GM18907 (cell line): ENCODE data around the gene EXOC8.
A peak's percentile ranks its signal among the peaks of the same experiment; 100 is the strongest.

Experiments
- ATAC-seq: cut with Tn5 transposase; IDR thresholded peaks from one replicate; pipeline ENCODE4 v1.9.1; 2021; ENCODE audit warnings: mild to moderate bottlenecking, moderate library complexity; ENCODE audit not compliant: unreplicated experiment

Gene EXOC8, protein sequence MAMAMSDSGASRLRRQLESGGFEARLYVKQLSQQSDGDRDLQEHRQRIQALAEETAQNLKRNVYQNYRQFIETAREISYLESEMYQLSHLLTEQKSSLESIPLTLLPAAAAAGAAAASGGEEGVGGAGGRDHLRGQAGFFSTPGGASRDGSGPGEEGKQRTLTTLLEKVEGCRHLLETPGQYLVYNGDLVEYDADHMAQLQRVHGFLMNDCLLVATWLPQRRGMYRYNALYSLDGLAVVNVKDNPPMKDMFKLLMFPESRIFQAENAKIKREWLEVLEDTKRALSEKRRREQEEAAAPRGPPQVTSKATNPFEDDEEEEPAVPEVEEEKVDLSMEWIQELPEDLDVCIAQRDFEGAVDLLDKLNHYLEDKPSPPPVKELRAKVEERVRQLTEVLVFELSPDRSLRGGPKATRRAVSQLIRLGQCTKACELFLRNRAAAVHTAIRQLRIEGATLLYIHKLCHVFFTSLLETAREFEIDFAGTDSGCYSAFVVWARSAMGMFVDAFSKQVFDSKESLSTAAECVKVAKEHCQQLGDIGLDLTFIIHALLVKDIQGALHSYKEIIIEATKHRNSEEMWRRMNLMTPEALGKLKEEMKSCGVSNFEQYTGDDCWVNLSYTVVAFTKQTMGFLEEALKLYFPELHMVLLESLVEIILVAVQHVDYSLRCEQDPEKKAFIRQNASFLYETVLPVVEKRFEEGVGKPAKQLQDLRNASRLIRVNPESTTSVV

DNA sequence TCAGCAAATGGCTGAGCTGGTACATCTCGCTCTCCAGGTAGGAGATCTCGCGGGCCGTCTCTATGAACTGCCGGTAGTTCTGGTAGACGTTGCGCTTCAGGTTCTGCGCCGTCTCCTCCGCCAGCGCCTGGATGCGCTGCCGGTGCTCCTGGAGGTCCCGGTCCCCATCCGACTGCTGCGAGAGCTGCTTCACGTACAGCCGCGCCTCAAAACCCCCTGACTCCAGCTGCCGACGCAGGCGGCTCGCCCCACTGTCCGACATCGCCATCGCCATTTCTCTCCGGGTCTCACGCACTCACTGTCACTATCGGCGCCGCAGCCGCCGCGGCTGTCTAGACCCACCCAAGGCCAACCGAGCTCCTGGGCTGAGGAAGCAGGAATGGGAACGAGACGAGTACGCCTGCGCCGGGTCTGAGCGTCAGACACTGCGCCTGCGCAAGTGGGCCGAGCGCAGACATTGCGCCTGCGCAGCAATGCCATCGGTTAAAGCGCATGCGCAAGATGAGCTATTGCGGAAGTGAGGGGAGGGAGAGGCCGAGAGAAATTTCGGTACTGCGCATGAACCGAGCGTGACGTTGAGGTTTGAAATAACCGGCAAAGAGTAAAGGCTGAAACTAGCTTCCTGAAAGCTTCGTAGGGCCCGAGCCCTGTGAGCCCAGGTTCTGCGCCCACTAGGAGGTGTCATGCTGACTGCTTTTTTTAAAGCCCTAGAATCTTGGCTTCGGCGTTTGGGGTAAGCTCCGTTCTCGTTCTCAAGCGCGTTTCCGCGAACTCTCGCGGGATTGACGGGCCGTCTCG lies at the start of gene EXOC8:
TSS of gene EXOC8 (minus strand) at position 381 of the 798 bp plus-strand sequence. CDS start at position 274, 107 bp downstream.
- ATAC-seq, result peak; percentile 80

DNA sequence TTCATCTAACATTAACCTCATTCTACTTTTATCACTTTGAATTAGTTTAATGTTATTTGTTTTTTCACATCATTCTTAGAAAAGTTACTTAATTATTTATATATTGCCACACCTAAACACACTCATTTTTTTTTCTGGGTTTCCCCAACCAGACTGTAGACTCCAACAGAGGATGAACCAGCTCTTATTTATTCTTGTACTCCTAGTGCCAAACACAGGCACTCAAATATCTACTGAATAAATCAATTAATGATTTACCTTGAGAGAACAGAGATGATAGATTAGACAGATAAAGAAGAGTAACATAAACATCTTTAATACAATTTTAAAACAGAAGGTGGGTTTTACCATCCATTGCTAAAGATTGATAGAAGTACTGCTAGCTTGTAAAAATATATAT lies 48.8 kb upstream of the EXOC8 start:
- no peak for ATAC-seq

DNA sequence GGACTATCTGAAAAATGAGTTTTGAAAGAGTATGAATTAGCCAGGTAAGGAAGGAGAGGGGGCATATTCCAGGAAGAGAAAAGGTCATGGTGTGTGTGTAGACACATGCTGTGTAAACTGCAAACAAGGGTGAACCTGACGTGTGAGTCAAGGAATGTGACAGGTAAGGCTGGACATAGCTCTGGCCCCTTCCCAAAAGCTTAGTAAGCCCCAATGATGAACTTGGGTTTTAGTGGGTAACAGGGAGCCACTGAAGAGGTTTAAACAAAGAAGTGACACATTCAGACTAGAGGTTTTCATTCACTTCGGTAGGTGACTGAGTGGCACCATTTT lies 47.7 kb upstream of the EXOC8 start:
- ATAC-seq, result no peak

DNA sequence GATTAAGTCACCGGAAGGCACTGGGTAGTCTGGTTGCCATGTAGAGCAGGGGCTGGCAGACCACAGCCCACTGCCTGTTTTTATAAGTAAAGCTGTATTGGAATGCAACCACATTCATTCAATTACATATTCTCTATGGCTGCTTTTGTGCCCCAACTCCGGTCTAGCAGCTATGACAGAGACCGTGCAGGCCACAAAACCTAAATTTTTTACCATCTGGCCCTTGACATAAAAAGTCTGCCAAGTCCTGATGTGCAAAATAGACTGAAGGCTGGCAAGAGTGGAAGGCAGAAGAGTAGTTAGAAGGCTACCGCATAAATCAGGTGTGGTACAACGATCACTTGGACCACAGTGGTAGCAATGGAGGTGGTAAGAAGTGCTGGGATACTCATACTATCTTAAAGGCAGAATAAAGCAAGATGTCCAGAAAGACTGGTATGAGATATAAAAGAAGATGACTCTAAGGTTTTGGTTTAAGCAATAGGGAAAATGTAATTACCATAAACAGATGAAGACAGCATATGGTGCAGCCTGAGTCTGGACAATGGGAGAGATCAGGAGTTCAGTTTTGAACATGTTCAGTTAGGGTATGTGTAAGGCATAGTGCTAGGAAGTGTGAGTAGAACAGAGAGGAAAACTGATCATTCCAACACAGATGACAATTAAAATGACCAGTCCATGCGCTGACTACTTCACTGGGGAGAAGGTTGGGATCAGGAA lies 47.2 kb upstream of the EXOC8 start:
- ATAC-seq, result no peak

DNA sequence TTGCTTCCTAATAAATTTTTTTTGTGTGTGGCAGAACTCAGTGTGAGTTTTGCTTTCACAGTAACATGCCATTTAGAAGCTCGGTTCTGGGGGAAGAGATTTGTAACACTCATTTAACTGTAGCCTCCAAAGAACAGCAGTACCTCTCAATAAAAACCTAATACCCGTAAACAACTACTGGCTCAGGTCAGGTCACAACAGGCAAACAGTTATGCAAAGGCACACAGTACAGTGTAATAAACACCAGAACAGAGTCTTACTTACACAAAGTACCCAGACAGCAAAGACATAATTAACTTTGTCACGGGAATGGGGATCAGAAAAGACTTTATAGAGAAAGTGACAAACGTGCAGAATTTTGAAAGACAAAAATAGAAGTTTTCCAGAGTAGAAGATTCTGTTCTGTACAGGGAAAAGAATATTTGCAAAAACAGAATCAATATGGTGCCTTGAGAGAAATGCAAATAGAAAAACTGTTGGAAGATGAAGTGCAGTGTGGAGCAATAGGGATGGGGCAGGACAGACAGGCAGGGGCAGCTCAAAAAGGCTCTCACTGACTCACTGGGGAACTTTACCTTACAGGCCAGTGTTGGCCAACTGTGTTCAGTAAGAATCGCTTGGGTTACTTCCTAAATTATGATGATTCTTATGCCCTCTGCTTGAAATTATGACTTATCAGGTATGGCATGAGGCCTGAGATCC lies 45.7 kb upstream of the EXOC8 start:
- ATAC-seq, result no peak

DNA sequence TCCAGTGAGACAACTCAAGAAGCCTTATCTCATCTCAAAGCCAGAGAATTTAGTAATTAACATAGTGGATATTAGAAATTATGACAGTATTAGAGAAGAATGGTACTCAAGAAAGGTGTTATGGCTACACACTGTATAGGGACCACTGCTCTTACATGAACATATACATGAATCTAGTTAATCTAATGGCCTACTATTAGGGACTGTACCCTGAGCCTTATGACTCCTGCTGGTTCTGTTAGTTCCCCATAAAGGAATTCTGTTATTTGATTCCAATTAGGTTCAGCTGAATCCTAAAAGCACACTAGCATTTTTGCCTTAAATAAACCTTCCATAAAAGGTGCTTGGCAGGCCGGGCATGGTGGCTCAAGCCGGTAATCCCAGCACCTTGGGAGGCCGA lies 44.8 kb upstream of the EXOC8 start:
- ATAC-seq, result no peak

DNA sequence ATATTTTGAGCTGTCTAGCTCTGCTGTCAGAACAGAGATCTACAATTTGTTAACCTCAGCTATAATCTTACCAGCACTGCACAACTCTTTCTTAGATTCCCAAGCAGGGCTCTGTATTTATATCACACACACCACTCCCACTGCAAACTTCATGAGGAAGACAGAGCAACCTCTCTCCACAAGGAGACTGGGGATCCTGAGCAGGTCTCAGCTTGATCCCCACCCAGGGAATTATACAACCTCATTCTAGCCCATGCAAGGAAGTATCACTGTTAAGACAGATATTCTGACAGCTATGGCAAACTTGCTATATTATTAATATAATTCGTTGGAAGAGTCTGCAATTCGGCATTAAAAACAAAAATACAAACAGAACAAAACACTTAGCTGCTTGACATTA lies 44.1 kb upstream of the EXOC8 start:
- ATAC-seq, result no peak

DNA sequence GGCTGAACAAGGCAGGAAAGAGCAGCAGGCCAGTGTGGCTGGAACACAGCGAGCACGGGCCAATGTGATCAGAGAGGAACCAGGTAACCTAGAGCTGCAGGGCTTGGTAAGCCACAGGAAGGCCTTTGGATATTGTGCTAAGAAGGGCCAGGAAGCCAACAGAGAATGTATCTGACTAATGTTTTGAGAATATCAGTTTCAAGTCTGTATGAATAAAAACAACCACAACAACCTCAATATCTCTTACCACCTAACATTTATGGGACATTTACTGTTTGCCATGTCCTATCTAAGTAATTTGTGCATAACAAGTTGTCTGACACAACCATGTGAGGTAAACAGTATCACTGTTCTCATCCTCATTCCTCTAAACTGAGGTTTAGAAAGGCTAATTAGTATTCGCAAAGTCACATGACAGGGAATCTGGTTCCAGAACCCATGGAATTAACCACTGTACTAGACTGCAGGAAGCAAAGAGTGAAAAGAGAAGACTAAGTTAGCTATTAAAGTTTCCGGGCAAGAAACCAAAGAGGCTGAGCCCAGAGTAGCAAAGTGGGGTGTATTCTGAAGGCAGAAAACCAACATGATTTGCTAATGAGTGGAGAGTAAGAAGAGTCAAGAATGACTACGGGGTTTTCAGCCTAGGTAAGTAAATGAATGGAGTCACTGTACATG lies 39.4 kb upstream of the EXOC8 start:
- peak; percentile 81 for ATAC-seq

DNA sequence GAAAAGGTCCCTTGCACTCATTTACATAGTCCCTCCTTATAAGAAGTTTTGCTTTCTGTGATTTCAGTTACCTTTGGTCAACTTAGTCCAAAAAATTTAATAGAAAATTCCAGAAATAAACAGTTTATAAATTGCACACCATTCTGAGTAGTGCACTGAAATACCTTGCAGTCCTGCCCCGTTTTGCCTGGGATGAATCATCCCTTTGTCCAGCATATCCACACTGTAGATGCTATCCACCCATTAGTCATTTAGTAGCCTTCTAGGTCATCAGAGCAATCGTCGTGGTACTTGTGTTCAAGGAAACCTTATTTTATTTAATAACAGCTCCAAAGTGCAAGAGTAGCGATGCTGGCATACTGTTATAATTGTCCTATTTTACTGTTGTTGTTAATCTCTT lies 38.4 kb upstream of the EXOC8 start:
- no peak for ATAC-seq

DNA sequence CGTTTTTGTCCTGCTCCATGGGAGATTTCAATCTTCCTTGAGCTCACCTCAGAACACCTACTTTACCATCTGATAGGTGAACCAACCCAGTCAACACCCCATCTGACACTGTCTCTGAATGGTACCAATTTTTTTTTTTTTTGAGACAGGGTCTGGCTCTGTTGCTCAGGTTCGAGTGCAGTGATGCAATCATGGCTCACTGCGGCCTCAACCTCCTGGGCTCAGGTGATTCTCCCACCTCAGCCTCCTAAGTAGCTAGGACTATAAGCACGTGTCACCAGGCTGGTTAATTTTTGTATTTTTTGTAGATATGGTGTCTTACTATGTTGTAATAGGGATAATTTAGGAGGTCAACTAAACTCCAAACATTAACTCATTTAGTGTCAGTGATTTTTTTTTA lies 36.7 kb upstream of the EXOC8 start:
- ATAC-seq, result no peak

DNA sequence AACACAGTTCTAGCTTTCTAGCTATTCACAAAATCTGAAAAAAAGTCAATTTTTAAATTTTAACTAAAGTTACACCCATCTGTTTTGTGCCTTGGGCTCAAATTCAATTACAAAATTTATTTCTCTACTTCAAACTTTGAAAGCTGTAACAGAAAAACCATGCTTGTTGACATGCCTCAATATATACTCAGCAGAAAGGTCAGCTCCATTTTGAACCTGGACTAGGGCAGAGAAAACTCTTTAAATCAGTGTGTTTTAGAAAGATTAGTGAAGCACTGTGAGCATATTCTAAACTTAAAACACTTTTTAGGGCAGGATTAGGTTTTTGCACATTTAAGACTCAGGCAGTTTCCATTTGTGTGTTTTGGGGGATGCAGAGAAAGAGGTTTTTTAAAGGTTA lies 34.8 kb upstream of the EXOC8 start:
- no peak for ATAC-seq

DNA sequence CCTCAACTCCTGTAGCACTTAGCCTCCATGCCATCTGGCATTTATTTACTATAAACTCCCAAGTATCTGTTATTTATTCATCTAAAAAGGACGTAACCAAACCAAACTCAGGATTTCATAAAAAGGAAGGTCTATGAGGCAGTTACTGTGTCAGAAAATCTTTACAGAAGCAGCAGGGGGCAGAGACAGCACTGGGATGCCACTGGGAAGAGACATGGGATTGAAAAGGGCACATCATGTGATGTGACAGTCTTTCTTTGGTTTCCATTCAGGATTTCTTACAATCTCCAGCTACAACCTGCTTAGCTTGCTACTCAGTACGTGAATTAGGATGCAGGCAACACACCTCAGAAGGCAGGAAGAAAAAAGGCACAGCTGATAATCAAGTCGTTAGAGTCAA lies 31.6 kb upstream of the EXOC8 start:
- ATAC-seq, result no peak

DNA sequence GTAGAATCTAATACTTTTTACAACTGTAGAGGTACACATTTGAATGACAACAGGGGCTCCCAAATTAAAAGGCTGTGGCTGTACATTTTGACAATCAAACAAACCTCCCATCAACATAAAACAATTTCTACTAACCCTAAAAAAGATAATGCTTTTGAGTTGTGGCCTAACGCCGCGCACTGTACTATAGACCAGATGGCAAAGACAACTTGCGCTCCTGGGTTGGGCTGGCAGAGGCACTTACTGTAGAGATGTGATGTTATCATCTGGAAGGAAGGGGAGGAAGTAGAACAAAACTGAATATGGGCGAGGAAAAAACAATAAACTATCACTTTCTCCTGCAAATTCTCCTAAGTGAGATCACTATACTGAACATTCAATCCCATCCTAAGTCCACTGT lies 26.5 kb upstream of the EXOC8 start:
- no peak for ATAC-seq

DNA sequence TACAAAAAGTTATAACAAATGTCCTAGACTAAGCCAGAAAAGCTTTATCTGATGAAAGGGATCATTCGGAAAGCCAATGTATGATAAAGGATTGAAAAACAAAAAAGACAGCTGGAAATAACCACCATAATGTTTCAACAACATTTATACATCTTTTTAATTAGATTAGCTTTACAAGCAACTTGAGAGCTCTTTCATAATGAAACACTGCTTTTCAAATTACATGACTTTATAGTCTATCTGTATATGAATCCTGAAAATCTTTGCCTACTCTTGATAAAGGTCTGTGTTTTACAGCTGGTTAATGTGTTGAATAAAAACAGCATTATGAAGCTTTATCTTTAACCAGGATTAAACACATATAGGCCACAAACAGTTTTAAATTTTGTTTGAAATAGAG lies 26.0 kb upstream of the EXOC8 start:
- no peak for ATAC-seq

DNA sequence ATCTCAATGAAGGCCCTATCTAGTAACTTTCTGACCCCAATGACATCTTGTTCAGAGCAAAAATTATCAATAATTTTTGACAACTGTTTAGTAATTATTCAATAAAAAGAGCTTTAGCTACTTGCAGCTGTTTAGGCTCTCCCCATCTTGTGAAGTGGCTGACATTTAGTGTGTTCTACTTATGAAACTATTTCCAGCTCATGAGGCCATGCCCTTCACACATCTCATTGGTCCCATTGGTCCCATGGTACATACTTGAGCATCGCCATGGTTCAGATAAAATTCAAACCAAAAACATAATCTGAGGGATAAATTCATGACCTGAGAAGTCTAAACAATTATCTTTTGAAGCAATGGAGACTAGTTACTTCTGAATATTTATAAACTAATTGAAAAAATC lies 24.7 kb upstream of the EXOC8 start:
- no peak for ATAC-seq

DNA sequence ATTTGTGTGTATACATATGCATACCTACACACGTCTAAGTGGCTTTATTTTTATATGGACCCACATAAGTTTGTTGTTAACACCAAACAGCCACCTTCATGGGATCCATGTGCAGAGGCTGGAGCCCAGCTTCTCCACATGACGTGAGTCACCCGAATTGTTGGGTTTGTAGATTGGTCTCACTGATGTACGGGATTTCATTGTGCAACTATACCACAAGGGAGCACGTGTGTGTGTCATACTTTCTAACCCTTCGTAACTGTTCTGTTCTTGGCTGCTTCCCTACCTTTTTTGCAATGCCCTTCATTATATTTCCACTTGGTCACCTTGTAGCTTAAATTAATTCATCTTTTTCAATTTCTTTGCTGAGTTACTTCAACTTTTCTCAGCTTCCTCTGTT lies 21.5 kb upstream of the EXOC8 start:
- ATAC-seq, result no peak

DNA sequence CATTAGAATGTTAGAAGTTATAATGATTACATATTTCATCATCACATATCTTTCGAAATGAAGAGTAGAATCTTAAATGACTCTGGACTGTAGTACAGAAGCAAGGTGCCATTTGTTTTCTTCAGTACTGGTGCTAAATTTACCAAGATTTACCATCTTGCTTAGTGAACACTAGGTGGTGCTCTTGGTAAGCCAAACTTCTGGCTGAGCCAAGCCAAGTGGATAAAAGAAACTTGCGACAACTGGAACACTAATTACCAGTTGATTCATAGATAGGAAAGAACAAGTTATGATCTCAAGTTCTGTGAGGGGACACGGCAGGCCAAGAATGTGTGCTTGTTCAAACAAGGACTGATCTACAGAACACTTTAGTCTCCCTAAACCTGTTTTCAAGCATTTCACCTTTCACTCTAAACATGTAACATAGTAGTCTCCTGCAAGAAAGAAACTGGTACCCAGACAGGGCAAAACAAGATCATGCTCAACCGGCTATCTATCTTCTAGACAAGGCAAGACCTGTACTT lies 20.2 kb upstream of the EXOC8 start:
- ATAC-seq, result peak; percentile 82

DNA sequence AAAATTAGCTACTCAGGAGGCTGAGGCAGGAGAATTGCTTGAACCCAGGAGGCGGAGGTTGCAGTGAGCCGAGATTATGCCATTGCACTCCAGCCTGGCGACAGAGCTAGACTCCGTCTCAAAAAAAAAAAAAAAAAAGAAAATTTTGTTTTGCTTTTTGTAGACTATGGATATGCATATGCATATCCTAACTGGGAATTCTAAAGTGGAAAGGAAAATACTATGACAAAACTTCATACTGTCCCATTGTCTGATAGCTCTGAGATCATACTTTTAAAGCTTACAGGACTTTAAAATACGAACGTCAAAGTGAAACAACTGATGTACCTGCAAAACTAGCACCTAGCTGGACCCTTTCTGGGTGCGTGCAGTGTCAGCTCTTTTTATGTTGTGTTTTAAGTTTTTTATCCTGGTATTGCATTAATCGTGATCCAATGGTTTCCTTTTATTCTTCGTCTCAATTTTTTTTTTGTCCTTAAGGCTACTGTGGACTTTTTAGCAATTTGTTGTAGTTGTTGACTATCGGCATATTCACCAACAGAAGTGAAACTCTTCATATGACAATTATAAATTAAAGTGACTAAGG lies 19.6 kb upstream of the EXOC8 start:
- no peak for ATAC-seq

DNA sequence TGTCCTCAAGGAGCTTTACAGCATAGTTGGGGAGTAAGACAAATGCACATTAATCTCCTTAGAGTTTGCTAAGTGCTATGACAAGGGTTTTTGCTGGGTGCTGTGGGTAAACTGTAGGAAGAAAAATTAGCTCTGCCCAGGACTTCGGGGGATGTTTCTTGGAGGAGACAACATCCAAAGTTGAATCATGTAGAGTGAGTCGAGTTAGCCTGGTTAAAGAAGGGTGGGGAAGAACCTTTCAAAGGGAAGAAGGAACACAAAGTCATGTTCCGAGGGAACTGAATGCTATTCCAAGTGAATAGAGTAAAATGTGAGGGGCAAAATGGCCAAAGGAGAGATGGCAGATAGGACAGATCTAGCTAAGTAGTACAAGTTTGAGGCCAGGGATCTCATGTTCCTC lies 17.5 kb upstream of the EXOC8 start:
- no peak for ATAC-seq
